ENCODE data around the gene SPACA4. TPM values are rescaled to one million over a fixed set of nuclear protein-coding genes. Genes with fewer than 3 reads are reported as not detected.

Gene SPACA4
- total and polyA plus RNA-seq, 10 of the 15 experiments (the other 5 are each of a cell fraction or from before 2014, with no cell fraction given): not detected

GRCh38 chr19:48642862-48643261, 36.3 kb downstream of the SPACA4 start (continued):
- no peak for TF ChIP-seq CEBPZ (IDR thresholded peaks at IDR 0.05; ENCODE audit: low read depth, low read length)

- 64% methylated on average over 4 of the region's 4 CpGs for WGBS (ENCODE audit: insufficient coverage, insufficient replicate concordance, low lambda C conversion rate, missing lambda C conversion rate)
- in situ Hi-C loops (cut with MboI): loop anchor here (25.0 kb wide), 1 partner anchor 1243 kb away; the partner anchor contains the start of genes AKT1S1, IL4I1 and TBC1D17
- Histone ChIP-seq H4K20me1 (ENCODE audit: control insufficient read depth, insufficient read depth) (no peaks in the 10 kb centered on the region), H3K9me3 (replicated peaks; ENCODE audit: control insufficient read depth, insufficient read depth, low read length) (no peaks in the 10 kb centered on the region), H3K9ac (ENCODE audit: control insufficient read depth, insufficient read depth, low read length) (no peak overlapping the region), H3K36me3 (ENCODE audit: control insufficient read depth in 2 of 2, insufficient read depth in 2 of 2, low read length in 1 of 2) (no peaks in the 10 kb centered on the region), H3K79me2 (ENCODE audit: control insufficient read depth, insufficient read depth, low read length) (no peaks in the 10 kb centered on the region), H3K4me3 (no peak overlapping the region), H3K4me2 (ENCODE audit: control insufficient read depth, insufficient read depth) (no peak overlapping the region), H3K4me1 (ENCODE audit: control insufficient read depth, insufficient read depth, low read length) (peaks cover 16% of the 10 kb centered on the region), H3K27ac (ENCODE audit: control insufficient read depth, insufficient read depth) (no peak overlapping the region), H3K27me3 (replicated peaks in 1 of 2; ENCODE audit: control insufficient read depth in 2 of 2, insufficient read depth in 2 of 2, low read length in 1 of 2) (no peaks in the 10 kb centered on the region), H2AFZ (ENCODE audit: control insufficient read depth, low read depth, low read length) (no peak overlapping the region)
- no peak for FAIRE-seq
- no peak for DNase-seq (ENCODE audit: low read depth, low spot score)
- no TSS peak for BruUV-seq (replicated peaks)
- ChIA-PET RAD21 (ENCODE audit: unreplicated experiment) (interaction anchor here (1.6 to 2.1 kb wide), 5 partner anchors 25 to 198 kb away, joined by 6 to 18 read pairs (median 9); partner anchors contain the start of genes RPL18 and SPHK2), CTCF (interaction anchor here (1.9 to 3.6 kb wide), 5 partner anchors 25 to 198 kb away, joined by 6 to 31 read pairs (median 17); partner anchors contain the start of genes RPL18 and SPHK2), POLR2A (no interaction called here), SMC1A (ENCODE audit: uncharacterized antibody, unreplicated experiment) (interaction anchor here (1.5 to 2.4 kb wide), 3 partner anchors 30 to 198 kb away, joined by 4 to 13 read pairs (median 11); no protein-coding TSS in a partner anchor)
- ATAC-seq: no peak
- intact Hi-C loops (cut with micrococcal nuclease; ENCODE audit: unreplicated experiment): no loop called here
- TF ChIP-seq SMC3 (IDR thresholded peaks at IDR 0.05; ENCODE audit: borderline replicate concordance, low read length) (no peak), JUNB (IDR thresholded peaks at IDR 0.05) (no peak), BCL11A (IDR thresholded peaks at IDR 0.05; ENCODE audit: low read depth, low read length) (no peak), STAT3 (IDR thresholded peaks at IDR 0.05; ENCODE audit: low read depth, low read length) (no peak), NRF1 (conservative IDR thresholded peaks at IDR 0.05; ENCODE audit: low read depth, low read length) (no peak), ZNF24 (IDR thresholded peaks at IDR 0.05) (no peak), NFYB (IDR thresholded peaks at IDR 0.05; ENCODE audit: insufficient read depth, low read depth, low read length) (no peak), STAT1 (conservative IDR thresholded peaks at IDR 0.05) (no peak), TARDBP (IDR thresholded peaks at IDR 0.05; ENCODE audit: borderline replicate concordance) (no peak), HCFC1 (IDR thresholded peaks at IDR 0.05; ENCODE audit: low read length) (no peak), SP1 (IDR thresholded peaks at IDR 0.05; ENCODE audit: low read depth, low read length) (no peak), GATAD2B (conservative IDR thresholded peaks at IDR 0.05; ENCODE audit: low read depth) (no peak), ZNF687 (IDR thresholded peaks at IDR 0.05) (no peak), NFIC (IDR thresholded peaks at IDR 0.05; ENCODE audit: low read depth, low read length) (no peak), KLF5 (IDR thresholded peaks at IDR 0.05; ENCODE audit: partially characterized antibody) (no peak), PAX8 (IDR thresholded peaks at IDR 0.05) (no peak), ATF7 (IDR thresholded peaks at IDR 0.05; ENCODE audit: low read depth) (no peak)
These were observed 37.8 kb downstream of the SPACA4 start for GRCh38 chr19:48644355-48644754.

Measured in GM12878 (cell line).